NK-92 treated with Interleukin-12 subunit alpha and Interleukin-12 subunit beta, amount 100 ng/mL, for 24 hours (cell line): ENCODE data around the gene ZNF804A.
"Not testable (repeated sequence)": the region's sequence is repeated elsewhere in the genome, so short reads cannot be mapped to it uniquely, and the experiment has no call there.

Experiments used
- DNase-seq: peaks from one replicate; lab custom pipeline; 2025; lab: John Stamatoyannopoulos, UW

The ZNF804A gene

DNA sequence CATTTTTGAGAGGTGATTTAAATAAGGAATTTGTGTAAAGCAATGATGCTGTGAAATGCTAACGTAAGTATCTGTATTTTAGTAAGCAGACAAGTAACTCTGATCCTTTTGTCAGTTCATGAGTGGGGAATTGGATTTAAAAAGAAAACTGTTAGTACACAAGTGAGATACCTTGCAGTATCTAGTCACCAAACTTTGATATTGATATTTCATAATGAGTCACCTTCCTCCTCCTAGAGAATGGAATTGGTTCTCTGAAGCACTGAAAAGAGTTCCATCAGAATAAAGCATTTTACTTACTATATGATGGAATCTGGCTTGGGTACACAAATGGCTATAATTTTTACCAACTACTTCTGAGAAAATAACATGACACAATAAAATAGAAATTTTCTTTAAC lies 232.2 kb downstream of the ZNF804A start:
- no peak for DNase-seq

DNA sequence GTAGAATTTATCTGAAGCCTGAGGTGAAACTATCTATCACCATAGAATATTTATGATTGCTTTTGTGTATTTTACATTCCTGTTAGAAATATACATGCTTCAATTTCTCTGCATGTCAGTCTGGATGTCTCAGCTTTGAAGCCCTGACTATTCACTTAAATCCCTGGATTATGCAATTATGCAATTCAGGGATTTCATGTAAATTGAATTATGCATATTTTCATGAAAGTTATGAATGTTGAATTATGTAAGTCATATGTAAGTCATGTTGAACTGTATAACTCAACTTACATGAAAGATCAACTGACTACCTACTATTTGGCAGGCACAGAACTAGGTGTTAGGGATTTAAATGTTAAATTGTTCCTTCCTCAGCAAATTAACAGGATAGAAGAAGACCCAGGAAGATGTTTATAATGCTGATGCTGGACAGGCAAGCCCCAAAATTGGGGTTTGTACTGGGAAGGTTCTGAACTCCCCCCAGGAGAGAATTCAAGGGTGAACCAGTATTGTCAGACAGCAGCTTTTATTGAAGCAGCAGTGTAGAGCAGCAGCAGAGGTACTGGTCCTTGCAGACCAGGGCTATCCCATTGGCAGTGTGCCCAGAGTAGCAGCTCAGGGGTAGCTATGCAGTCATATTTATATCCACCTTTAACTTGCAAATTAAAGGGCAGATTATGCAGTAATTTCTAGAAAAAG lies 236.5 kb downstream of the ZNF804A start:
- DNase-seq: no peak

DNA sequence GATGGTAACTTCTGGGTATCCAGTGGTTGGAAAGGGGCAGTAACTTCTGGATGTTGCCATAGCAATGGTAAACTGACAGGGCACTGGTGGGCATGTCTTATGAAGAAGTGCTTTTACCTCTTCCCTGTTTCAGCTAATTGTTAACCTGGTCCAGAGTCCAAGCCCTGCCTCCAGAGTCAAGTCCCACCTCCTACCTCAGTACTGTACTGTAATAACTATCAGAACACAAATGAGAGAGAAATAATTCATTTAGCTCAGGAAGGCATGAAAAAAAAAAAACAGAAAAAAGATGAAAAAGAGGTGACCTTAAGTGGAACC lies 237.0 kb downstream of the ZNF804A start:
- no peak for DNase-seq

DNA sequence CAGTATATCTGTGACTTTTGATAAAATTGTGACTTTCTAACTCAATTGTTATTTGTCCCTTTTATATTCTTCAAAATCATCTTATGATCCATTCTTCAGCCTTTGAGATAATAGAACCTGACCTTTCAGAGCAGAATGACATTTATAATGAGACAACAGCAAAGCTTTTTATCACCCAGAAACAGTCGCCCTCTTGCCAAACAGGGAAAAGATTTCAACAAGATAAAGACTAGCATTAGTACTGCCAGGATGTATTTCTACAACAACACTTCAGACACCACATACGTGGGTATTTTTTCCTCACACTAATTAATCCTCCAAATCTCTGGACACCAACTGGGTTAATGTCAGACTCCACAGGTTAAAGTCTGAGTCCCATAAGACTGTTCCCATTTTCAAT lies 249.0 kb downstream of the ZNF804A start:
- DNase-seq: no peak

DNA sequence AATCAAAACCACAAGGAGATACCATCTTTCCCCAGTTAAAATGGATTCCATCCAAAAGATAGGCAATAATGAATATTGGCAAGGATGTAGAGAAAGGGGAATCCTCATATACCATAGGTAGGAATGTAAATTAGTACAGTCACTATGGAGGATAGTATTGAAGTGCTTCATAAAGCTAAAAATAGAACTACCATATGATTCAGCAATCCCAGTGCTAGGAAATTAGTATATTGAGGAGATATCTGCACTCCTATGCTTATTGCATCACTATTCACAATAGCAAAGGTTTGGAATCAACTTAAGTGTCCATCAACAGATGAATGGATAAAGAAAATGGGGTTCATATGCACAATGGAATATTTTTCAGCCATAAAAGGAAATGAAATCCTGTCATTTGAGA lies 251.2 kb downstream of the ZNF804A start:
- DNase-seq: no peak

DNA sequence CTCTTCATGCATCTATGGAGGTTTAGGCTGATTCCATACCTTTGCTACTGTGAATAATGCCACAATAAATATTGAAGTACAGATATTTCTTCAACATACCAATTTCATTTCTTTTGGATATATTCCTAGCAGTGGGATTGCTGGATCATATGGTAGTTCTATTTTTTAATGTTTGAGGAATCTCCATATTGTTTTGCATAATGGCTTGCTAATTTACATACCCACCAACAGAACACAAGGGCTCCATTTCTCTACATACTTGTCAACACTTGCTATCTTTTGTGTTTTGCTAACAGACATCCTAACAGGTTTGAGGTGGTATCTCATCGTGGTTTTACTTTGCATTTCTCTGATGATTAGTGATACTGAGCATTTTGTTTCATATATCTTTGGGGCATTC lies 253.2 kb downstream of the ZNF804A start:
- no peak for DNase-seq

DNA sequence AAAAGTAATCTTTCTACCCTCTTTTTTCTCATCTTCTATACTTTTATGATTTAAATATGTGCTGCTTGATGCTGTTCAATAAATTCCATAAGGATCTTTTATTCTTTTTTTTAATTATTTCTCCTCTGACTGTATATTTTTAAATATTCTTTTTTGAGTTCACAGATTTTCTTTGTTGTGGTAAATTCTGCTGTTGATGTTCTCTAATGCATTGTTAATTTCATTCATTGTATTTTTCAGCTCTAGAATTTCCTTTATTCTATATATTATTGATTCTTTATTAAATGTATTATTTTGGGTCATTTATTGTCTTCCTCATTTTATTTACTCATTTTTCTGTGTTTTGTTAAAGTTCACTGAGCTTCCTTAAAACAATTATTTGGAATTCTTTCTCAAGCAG lies 260.9 kb downstream of the ZNF804A start:
- DNase-seq: no peak

DNA sequence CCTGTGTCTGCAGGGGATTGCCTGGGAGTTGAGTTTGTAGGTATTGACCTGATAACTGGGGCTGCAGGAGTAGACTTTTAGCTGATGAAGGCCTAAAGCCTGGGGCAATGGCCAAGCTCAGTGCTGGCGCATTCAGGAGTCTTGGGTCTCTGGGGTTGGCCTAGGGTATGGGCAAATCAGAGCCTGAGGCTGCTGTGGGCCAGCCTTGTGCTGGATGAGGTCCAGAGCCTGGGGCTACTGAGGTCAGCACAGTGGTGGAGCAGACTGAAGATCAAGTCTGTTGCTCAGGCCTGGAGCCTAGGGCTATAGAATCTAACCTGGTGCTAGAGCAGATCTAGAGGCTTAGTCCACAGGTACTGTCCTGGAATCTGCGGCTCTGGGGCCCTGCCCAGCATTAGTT lies 262.4 kb downstream of the ZNF804A start:
- DNase-seq: no peak

DNA sequence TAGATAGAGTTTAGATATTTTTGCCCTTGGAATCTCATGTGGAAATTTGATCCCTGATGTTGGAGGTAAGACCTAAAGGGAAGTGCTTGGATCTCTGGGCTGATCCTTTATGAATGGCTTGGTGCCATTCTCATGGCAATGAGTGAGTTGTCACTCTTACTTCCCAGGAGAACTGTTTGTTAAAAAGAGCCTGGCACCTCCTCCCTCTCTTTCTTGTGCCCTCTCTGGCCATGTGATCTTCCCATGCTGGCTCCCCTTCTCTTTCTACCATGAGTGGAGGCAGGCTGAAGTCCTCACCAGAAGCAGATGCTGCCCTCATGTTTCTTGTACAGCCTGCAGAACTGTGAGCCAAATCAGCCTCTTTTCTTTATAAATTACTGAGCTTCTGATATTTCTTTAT lies 276.9 kb downstream of the ZNF804A start:
- no peak for DNase-seq

DNA sequence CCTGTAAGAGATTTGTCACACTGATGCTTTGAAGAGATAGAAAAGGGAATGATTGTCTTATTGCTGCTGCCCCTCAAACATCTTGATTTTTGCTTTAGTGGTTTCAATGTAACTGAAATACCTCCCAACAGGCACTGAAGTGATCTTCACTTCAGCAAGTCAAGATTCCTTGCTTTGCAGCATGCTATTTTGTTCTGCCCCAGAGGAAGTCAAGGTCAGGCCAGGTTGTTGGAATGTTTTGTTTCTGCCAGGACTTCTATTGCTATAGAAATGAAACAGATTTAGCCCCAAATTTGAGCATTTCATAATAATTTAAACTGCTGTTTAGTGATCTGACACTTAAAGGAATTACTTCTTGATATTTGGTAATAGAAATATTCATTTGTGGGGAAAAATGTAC lies 277.6 kb downstream of the ZNF804A start:
- no peak for DNase-seq

DNA sequence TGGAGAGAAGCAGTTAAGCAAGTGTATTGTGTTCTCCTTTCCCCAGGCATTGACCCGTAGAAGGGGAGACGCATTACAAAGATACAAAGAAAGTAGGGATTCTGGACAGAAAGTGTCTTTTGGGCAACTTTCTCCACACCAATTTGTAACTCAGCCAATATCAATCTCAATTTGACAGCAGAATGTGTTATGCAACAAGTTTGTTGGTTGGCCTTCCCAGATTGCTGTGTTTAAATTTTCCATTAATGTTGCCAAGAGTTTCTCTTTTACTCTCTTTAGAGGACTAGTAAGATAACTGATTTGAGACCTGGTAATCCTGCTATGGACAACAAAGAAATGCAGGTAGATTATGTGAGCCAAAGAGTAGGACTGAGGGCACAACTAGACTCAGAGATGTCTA lies 279.6 kb downstream of the ZNF804A start:
- DNase-seq: no peak

DNA sequence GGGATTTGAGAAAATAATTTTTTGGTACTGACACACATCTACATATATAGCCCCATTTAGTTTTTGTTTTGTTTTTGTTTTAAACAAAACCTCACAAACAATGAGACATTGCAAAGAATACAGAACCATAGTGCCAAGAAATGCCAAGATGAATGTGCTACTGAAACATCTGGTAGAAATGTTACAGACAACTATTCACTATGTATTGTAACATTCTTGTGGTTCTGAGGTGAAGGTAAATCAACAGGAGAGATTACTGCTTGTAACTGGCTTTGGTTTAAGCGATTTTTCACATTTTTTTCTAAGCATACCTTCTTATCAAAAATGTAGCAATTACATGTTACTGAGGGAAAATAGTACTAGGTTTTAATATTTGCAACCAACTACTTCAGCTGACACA lies 281.3 kb downstream of the ZNF804A start:
- DNase-seq: no peak

DNA sequence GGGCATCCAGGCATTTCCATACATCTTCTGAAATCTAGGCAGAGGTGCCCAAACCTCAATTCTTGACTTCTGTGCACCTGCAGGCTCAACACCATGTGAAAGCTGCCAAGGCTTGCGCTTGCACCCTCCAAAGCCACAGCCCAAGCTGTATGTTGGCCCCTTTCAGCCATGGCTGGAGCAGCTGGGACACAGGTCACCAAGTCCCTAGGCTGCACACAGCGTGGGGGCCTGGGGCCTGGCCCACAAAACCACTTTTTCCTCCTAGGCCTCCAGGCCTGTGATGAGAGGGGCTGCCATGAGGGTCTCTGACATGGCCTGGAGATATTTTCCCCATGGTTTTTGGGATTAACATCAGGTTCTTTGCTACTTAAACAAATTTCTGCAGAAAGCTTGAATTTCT lies 288.3 kb downstream of the ZNF804A start:
- not testable (repeated sequence) for DNase-seq

DNA sequence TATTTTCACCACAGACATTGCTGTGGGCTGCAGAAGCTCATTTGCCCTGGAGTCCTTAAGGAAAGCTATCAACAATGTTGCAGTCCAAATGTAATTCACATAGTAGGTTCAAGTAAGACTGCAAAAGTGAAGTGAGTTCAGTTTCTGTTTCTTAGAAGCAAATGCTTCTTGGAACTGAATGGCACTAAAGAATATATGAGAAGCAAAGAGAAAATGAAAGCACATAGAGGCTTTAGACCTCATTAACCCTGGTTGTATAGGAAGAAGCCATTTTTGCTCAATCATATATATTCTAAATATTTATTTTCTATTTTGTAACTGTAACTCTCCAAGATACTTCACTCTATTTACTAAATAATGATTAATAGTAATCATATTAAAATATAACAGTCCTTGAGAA lies 292.0 kb downstream of the ZNF804A start:
- no peak for DNase-seq

DNA sequence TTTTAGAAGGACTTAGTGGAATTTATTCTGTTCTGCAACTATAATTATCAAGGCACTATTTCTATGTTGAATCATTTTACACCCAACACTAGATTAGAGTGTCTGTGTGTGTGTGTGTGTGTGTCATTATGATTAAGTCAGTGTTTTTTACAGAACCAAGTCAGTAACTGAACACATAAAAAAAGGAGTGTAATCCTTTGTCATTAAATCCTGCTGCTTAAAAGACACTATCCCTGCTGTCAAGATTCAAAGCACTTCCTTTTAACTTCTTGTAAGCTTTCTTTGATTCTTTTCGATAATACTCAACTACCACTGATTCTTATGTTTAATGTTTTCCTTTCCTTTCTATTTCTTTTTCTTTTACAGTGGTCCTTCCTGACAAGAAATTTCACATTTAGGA lies 306.7 kb downstream of the ZNF804A start:
- no peak for DNase-seq

DNA sequence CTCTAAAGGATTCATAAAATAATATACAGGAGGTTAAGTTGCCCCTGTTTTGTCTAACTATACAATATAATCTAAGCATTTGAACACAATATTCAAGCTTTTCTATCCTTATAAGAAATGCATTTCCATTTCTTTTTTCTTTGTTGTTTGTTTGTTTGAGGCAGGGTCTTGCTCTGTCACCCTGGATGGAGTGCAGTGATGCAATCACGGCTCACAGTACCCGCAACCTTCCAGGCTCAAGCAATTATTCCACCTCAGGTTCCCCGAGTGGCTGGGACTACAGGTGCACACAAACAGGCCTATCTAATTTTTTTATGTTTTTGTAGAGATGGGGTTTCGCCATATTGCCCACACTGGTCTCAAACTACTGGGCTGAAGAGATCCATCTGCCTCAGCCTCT lies 307.8 kb downstream of the ZNF804A start:
- no peak for DNase-seq

DNA sequence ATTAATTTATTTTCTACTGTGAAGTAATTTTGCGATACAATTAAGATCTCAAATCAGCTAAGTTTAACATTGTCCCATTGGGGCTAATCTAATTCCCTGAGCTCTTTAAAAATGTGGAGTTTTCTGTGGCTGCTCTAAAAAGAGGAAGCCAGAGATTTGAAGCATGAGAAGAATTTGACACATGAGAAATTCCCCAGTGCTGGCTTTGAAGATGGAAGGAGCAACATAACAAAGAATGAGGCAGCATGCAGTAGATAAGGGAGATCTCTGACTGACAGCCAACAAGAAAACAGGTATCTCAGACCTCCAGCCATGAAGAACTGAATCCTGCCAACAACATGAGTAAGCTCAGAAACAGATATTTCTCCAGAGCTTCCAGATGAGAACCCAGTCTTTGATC lies 308.4 kb downstream of the ZNF804A start:
- no peak for DNase-seq

DNA sequence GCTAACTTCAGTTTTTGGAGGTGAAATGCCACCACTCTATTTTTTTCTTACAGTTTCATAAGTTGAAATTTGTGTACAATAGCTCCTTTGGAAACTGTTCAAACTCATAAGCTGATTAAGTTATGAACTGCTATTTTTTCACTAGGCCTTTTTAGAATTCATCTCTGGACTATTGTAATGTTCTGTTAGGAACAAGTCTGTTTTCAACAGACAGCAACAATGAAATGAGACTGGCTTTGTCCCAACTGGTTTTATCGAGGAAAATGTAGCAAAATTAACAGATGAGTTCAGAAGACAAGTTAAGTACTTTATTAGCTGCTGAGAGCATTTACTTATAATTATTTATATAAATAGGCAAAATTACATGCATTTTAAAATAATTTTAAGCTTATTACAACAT lies 310.6 kb downstream of the ZNF804A start:
- DNase-seq: no peak

DNA sequence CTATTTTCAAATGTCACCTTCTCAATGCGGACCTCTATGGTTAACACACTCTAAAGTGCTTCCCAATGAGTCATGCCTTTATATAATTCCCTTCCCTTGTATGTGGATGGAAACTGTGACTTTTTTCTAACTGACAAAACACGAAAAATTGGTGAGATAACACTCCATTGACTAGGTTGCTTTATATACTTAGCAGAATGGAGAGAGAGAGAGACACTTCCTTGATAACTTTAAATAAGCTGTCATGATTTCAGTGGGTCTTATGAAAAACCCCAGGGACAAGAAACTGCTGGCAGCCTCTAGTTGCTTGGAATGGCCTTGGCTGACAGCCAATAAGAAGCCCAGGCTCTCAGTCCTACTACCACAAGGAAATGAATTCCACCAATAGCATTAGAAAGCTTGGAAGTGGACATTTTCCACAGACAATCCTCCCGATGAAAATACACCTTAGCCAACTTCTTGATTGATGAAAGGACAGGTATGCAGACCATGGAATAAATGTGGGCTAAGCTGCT lies 322.2 kb downstream of the ZNF804A start:
- no peak for DNase-seq

DNA sequence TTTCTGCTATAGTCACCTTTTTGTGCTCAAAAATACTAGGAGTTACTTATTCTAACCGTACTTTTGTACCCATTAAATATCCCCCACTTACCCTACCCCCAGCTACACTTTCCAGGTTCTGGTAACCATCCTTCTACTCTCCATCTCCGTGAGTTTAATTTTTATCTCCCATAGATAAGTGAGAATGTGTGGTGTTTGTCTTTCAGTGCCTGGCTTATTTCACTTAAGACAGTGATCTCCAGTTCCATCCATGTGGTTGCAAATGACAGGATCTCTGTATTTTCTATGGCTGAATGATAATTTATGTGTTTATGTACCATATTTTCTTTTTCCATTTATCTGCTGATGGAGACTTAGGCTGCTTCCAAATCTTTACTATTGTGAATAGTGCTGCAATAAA lies 323.3 kb downstream of the ZNF804A start:
- no peak for DNase-seq

DNA sequence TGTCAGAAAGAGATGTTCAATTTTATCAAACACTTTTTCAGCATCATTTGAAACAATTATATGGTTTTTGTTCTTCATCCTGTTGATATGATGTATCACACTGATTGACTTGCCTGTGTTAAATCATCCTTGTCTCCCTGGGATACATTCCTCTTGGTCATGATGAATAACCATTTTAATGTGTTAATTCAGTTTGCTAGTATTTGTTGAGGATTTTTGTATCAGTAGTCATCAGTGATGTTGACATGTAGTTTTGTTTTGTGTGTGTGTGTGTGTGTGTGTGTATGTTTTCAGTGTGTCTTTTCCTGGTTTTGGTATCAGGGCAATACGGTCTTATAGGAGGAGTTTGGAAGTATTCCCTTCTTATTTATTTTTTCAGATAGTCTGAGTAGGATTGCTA lies 325.4 kb downstream of the ZNF804A start:
- DNase-seq: no peak

DNA sequence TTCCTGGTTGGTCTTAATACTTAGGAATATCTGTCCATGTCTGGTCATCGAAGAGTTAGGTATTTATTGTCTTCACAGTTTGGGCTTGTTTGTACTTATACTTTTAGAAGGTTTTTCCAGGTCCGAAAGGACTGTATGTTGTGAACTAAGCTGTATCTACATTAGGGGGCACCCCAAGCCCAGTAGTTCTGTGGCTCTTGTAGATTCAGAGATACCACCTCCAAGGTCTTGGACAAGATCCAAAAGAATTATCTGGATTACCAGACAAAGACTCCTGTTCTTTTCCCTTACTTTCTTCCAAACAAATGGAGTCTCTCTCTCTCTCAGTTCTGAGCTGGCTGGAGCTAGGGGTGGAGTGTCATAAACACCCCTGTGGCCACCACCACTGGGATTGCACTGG lies 328.7 kb downstream of the ZNF804A start:
- no peak for DNase-seq

DNA sequence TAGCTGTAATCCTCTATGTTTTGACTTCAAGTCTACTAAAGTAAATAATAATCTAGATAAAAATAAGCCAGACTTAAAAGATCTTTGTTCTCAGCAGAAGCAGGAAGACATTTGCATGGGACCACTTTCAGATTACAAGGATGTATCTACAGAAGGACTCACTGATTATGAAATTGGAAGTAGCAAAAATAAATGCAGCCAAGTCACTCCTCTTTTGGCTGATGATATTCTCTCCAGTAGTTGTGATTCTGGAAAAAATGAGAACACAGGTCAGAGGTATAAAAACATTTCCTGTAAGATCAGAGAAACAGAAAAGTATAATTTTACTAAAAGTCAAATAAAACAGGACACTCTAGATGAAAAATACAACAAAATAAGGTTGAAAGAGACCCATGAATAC lies 338.4 kb downstream of the ZNF804A start:
- DNase-seq: no peak

DNA sequence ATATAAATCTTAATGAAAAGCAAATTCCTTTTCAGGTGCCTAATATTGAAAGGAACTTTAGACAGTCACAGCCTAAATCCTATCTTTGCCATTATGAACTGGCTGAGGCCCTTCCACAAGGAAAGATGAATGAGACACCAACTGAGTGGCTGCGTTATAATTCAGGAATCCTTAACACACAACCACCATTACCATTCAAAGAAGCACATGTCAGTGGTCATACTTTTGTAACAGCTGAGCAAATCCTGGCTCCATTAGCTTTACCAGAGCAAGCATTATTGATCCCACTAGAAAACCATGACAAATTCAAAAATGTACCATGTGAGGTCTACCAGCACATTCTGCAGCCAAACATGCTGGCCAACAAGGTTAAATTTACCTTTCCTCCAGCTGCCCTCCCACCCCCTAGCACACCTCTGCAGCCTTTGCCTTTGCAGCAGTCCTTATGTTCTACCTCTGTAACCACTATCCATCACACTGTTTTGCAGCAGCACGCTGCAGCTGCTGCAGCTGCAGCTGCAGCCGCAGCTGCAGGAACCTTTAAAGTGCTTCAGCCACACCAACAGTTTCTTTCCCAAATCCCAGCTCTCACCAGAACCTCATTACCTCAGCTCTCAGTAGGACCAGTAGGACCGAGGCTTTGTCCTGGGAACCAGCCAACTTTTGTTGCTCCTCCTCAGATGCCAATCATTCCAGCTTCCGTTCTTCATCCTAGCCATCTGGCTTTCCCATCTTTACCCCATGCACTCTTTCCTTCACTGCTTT lies 340.1 kb downstream of the ZNF804A start:
- no peak for DNase-seq
